Muscle of arm (tissue), 12 donors: ENCODE data around the gene ZNF148. TPM values are rescaled to one million over a fixed set of nuclear protein-coding genes. Genes with fewer than 3 reads are reported as not detected.
"Not testable (repeated sequence)": the region's sequence is repeated elsewhere in the genome, so short reads cannot be mapped to it uniquely, and the experiment has no call there.

Source experiments
- DNase-seq: peaks from one replicate; pipeline ENCODE4 v3.0.0-alpha.2; 2013
- polyA plus RNA-seq, 12 donors: library from polyadenylated mRNA; unstranded; fragments of 120-200 nt; gene quantifications; one replicate each; pipeline ENCODE4 v1.2.1, GENCODE V29; 2013; ENCODE audit not compliant: insufficient read length in 12 of 12

Gene ZNF148
- polyA plus RNA-seq, 12 donors, result 22.1 to 31.6 (median 22.9) TPM; not detected in 1

DNA sequence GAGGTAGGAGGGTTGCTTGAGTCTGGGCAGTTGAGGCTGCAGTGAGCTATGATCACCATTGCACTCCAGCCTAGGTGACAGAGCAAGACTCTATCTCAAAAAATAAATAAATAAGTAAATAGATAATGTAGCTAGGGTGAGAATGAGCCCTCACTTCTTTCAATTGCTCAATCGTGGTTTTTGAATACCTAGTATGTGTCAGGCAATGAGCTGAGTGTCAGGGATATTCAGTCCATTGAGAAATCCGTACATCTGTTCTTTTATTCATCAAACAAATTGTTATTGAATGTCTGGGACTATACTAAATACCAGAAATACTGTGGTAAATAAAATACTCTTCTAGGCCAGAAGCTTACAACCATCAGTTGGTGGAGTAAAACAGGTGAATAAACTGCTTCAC lies 6.2 kb upstream of the ZNF148 start:
- no peak for DNase-seq

DNA sequence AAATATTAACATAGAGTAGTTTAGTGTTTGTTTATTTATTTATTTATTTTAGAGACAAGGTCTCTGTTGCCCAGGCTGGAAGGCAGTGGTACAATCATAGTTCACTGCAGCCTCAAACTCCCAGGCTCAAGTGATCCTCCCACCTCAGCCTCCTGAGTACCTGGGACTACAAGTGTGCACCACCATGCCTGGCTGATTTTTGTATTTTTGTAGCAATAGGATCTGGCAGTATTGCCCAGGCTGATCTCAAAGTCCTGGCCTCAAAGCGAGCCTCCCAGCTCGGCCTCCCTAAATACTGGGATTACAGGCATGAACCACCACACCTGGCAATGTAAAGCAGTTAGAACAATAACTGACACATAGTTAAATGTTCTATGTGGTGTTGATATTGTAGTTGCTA lies 4.4 kb upstream of the ZNF148 start:
- no peak for DNase-seq

DNA sequence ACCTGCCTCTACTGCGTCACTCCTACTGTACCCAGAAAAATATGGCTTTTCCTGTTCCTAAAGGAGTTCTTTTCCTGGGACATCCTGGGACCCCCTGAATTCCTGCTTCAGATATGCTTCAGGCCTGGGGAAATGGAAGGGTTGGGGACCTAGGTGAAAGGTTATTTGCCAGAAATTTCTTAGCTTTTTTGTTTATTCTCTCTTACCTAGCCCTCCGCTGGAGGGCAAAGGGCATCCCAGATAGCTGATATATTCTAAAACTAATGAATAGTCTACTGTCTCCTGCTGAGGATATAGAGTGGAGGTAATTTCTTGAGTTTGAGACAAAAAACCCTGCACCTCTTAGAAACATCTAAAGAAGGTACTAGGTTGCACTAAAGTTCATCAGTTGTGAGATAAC lies 3.6 kb upstream of the ZNF148 start:
- DNase-seq, result no peak

DNA sequence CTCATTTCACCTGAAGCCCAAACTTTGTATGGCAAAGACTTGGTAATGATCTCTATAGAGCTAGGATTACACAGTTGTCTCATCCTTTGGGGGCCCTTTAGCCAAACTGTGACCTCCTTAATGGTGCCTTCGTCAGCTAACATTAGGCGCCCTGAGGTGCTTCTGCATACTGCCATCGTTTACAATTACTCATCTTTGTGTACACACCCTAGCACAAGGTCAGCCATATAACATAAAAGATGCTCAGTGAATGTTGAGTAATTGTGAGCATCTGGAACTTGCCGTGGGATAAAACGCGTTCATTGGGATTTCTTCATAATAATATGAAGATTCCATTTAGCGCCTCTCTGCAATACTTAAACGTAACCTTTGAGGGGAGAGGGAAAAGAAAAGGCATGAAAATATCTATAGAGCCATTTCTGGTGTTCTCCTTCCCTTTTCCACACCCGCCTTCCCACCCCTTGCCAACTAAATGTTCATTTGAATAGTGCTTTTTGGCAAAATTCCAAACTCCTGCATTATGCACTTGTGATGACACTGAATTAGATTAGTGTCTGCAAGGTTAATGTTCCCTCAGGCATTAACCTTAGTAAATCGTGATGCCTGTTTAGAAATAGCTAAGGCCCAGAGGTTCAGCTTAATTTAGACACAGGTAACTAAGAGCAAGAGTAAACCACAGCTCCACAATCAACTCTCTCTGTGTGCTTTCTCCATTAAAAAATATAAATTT lies 990 bp upstream of the ZNF148 start:
- no peak for DNase-seq

DNA sequence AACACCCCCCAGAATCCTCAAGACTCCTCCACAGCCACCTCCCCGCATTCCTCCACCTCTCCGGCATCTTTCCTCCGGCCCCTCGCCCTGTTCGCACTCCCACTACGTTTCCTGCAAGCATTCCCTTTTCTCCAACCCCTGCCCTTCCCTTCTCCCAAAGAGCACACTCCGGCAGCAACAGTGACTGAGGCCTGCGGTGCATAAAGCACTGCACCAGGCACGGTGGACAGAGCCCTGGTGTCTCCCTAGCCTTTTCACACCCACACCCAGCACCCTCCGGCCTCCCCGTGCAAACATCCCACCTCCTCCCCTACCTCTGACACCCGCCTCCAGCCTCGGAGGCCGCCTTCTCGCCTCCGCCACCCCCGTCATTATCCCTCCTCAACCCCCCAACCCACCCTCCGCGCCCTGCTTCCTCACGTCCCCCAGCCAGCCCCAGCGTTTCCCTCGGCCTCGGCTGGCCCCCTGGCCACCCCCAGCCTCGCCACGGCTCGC lies 577 bp downstream of the ZNF148 start:
- peak; percentile 48 for DNase-seq

DNA sequence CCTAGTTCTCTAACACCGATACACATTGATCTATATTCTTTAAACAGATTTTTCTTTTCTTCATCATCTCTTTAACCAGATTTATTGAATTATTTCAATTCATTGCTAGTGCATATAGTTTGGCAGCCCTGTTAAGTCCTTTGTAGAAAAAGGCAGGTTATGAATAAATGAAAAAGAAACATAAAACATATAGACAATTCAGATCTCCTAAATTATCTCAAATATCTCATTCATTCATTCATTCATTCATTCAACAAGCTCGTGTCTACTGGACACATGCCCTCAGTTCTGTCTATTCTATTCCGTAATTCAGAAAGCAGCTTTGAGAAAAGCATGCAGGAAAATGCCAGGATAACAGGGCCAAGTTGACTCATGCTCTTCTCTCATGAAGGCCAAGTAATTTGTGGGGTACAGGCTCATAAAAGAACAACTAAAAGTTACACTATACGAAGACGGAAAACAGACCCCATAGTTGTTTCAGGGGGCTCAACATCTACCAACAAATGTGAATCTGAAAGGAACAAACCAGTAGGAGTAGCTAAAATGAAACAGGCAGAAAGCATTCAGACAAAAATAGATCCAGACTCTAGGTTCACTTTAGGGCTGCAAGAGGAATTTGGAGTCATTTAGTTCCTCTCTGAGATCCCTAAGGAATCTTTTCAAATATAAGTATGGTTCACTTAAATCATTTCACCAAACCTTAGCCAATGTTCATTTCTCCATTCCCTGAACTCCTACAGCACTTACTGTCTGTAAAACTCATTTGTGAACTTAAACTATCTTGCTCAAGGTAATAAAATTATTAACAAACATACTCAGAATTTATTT lies 7.5 kb downstream of the ZNF148 start:
- DNase-seq, result peak; percentile 23

DNA sequence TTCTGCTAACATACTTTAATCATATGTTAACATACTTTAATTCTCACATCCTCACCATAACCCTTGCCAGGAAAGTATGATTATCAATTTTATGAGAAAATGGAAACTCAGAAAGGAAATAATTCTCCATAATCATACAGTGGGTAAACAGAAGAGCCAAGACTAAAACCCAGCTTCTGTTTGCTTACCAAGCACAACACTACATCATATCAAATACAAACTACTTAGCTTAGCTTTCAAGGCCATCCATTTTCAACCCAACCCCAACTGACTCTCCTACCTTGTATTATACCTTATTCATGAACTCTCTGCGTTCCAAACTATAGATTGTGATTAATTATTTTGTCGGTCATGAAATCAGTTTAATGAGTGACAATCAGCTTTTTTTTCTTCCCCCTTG lies 9.0 kb downstream of the ZNF148 start:
- DNase-seq, result no peak

DNA sequence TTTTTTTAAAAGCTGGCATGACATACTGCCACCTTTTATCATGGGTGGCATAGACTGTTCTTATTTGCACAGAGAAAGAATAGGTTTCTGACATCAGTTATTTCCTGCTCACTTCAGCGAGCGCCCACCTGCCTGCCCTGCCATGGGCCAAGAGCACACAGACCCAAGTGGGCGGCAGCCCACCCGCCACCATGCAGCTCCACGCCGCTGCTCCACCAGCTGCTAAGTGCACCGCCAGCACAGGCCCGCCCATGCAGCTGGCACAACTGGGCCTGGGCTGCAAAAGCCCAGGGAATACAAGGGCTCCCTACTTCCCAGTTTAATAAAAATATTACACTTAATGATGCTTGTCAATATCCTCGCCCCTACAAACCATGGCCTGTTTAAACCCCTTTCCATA lies 15.4 kb downstream of the ZNF148 start:
- DNase-seq, result no peak

DNA sequence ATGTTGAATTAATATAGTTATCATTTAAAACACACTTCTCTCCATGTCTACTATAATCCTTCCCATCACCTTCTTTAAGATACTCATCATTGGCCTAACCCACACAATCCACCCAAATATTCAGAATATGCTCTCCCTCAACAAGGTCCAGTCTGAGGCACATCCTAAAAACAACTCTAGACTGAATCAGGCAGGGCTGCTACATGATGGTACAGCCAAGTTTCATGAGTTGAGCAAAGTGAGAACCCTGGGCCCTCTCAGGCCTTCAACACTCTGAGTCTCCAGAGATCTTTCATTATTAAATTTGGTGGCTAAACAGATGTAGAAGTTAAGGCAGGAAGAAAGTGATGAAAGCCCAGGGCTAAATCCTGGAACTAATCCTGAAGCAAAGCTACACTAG lies 16.2 kb downstream of the ZNF148 start:
- DNase-seq, result no peak

DNA sequence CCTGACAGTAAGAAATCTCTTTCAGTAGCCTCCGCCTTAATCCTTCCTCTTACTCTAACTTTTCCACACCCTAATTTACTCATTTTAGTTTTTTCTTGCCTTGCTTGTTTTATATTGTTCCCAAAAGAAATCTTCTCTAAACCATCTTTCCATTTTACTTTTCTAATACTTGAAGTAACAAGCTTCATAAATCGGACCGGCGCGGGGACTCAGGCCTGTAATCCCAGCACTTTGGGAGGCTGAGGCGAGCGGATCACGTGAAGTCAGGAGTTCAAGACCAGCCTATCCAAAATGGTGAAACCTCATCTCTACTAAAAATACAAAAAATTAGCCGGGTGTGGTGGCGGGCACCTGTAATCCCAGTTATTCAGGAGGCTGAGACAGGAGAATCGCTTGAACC lies 17.3 kb downstream of the ZNF148 start:
- no peak for DNase-seq

DNA sequence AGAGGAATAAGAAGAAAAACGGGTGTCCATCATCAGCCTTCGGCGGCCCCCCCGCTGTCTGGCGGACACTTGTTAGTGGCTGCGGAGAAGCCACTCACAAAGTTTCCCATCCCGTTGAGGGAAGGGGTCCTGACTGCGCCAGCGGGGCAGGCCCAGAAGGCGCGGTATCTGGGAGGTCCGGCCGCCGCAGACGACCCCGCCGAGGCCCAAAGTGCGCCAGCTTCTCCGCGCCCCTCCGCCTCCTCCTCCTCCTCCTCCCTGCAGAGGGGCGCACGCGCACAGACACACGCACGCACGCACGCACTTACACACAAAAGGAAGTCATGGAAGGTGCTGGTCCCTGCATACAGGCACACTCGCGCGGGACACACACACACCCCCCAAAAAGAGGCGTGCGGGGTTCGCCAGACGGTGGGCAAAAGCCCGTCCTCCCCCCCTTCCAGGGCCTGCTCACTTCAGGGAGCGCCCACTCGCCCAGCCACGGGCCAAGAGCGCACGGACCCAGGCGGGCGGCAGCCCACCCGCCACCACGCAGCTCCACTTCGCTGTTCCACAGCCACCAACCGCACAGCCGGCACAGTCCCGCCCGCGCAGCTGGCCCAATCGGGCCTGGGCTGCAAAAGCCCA lies 18.0 kb downstream of the ZNF148 start:
- peak; percentile 46 for DNase-seq

DNA sequence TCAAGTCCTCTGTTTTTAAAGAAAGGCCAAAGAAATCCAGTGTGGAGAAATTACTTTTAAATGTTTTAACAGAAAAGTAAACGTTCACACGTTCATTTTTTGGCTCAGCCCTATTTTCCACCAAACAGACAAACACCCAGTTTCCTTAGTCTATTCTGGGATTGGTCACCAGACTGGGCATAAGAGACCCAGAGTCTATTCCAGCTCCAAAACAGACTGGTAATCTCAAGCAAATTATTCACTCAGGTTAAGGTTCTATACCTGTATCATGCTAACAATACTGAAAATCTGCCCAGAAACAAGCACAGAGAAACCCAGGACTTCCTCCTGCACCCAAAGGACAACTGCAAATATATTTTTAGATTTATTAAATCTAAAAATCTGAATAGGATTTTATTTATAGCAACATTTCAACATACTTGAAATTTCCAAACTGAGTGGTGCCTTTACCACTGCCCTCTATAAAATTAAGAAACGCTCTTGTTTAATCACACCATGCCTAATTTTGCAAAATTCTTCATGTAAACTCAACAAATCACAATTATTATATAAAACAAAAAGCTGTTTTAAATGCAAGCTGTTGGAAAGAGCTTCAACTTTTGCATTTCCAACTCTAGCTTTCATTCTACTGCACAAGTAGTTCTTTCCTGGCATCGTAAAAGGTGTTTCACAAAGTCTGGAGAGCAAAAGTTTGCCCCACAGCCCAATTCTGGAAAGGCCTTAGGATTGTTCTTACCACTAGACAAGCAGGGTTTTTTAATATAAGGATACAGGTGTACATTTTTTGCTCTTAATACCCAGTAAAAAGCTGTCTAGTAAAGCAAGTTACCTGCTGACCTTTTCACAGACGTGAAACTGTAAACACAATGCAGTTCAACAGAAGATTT lies 18.7 kb downstream of the ZNF148 start:
- no peak for DNase-seq

DNA sequence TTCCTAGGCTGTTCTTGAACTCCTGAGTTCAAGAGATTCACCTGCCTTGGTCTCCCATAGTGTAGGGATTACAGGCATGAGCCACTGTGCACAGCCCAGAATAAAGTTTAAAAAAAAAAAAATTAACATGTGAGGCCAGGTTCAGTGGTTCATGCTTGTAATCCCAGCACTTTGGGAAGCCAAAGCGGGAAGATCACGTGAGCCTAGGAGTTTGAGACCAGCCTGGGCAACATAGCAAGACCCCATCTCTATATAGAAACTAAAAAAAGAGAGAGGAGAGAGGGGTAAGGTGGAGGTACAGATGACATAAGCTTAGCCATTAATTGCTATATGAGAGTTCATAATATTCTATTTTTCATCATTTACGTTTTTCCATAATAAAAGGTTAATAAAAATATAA lies 21.5 kb downstream of the ZNF148 start:
- no peak for DNase-seq

DNA sequence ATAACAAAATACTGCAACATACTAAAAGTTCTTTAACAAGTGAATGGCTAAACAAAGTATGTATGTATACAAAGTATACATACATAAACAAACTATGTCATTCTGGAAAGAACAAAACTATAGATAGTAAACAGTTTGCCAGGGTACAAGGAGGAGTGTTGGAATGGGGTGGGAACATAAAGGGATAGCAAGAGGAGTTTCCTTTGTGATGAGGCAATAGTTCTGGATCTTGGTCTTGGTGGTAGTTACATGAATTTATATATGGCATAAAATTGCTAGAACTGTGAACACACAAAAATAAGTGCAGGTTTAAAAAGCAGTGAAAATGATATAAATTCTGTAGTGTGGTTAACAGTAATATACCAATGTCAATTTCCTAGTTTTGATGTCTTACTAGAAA lies 22.0 kb downstream of the ZNF148 start:
- DNase-seq, result no peak

DNA sequence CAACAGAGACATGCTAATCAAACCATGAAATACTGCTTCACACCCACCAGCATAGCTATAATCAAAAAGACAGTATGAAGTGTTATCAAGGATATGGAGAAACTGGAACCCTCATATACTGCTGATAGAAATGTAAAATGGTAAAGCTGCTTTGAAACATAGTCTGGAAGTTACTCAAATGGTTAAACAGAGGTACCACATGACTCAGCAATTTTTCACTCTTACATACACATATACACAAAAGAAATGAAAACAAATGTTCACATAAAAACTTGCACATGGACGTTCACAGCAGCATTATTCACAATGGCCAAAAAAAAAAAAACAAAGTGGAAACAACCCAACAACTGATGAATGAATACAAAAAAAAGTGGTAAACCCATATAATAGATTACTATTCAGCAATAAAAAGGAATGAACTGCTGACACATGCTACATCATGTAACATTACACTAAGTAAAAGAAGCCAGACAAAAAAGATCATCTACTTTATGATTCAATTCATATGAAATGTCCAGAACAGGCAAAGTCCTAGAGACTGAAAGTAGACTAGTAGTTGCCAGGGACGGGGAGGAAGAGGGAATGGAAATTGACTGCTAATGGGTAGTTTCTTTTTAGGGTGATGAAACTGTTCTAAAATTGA lies 23.2 kb downstream of the ZNF148 start:
- DNase-seq, result no peak

DNA sequence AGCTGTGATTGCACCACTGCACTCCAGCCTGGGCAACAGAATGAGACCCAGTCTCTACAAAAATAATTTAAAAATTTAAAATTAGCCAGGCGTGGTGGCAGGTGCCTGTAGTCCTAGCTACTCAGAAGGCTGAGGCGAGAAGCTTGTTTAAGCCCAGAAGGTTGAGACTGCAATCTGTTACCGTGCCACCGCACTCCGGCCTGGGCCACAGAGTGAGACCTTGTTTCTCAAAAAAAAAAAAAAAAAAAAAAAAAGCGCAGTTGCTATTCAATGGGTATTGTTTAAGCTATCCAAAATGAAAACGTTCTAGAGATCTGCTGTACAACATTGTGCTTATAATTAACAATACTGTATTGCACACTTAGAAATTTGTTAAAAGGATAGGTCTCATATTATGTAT lies 24.0 kb downstream of the ZNF148 start:
- DNase-seq, result no peak

DNA sequence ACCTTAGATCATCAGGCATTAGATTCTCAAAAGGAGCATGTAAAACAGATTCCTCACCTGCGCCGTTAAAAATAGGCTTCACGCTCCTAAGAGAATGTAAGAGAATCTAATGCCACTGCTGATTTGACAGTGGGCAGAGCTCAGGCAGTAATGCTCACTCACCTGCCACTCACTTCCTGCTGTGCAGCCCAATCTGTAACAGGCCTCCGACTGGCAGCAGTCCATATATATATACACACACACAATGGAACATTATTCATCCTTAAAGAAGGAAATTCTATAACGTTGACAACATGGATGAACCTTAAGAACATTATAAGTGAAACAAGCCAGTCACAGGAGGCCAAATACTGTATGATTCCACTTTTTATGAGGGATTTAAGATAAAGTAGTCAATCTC lies 24.5 kb downstream of the ZNF148 start:
- DNase-seq, result no peak

DNA sequence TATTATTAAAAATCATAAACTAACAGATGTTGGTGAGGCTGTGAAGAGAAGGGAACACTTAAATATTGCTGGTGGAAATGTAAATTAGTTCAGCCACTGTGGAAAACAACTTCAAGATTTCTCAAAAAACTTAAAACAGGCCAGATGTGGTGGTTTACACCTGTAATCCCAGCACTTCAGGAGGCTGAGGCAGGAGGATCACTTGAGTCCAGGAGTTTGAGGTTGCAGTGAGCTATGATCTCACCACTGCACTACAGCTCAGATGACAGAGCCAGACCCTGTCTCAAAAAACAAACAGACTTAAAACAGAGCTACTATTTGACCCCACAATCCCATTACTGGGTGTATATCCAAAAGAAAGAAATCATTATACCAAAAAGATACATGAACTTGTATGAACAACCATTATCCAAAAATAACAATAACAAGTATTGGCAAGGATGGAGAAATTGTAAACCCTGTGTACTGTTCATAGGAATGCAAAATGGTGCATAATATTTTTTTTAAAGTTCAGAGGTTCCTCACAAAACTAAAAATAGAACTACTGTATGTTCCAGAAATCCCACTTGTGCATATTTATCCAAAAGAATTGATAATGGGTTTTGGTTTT lies 25.5 kb downstream of the ZNF148 start:
- no peak for DNase-seq

DNA sequence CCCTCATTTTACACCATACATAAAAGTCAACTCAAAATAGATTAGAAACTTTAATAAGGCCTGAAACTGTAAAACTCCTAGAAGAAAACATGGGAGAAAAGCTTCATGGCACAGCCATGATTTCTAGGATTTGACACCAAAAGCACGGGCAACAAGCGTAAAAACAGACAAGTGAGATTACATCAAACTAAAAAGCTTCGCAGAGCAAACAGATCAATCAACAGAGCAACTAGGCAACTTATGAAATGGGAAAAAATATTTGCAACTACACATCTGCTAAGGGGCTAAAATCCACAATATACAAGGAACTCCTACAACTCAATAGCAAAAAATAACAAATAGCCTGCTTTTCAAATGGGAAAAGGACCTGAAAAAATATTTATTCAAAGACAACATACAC lies 26.1 kb downstream of the ZNF148 start:
- no peak for DNase-seq

DNA sequence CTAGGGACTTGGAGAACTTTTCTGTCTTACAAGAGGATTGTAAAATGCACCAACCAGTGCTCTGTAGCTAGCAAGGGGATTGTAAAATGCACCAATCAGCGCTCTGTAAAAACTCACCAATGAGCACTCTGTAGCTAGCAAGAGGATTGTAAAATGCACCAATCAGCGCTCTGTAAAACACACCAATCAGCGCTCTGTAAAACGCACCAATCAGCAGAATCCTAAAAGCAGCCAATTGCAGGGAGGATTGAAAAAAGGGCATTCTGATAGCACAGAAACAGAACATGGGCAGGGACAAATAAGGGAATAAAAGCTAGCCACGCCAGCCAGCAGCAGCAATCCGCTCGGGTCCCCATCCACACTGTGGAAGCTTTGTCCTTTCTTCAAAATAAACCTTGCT lies 31.8 kb downstream of the ZNF148 start:
- not testable (repeated sequence) for DNase-seq

DNA sequence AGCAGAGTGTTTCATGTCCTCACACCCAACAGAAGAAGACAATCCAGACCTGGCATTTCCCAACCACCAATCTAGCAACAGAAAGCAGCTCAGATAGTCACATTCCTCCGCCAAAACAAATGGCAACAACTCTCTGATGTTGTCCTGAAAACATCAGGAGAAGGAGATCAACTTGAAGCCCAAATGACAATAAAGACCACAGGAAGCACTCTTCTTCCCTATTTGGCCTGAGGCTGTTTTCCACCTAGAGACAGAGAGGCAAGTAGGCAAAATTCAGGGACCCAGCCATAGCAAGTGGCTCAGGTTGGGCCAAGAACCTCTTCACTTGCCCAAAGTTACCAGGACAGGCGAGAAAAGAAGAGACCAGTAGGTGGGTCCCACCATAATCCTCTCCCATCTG lies 35.0 kb downstream of the ZNF148 start:
- DNase-seq, result no peak
